Adrenal gland (tissue), 5 donors: ENCODE data around the gene DCHS1.

Experiments
- POLR2A ChIP-seq, 2 donors: fragments of 450-650 bp; IDR thresholded peaks; one replicate each; pipeline ENCODE4 v1.6.1; 2017; ENCODE audit warnings: antibody characterized with exemption in 2 of 2, mild to moderate bottlenecking in 2 of 2, moderate library complexity in 1 of 2
- TF ChIP-seq, protein P1 (sequence below), 6 experiments: fragments of 450-650 bp in 4 of 6; fragments of 200-600 bp in 2 of 6; sonication (generic) in 1 of 6; IDR thresholded peaks; 1 replicate in 5 of 6; 2 replicates in 1 of 6; pipeline versions ENCODE4 v1.5.1 to v1.8.0; 2016 to 2021; ENCODE audit warnings: antibody characterized with exemption in 6 of 6, mild to moderate bottlenecking in 2 of 6, moderate library complexity in 1 of 6
- donor health status: DM: no; HTN: no; CAD: no.

DNA sequence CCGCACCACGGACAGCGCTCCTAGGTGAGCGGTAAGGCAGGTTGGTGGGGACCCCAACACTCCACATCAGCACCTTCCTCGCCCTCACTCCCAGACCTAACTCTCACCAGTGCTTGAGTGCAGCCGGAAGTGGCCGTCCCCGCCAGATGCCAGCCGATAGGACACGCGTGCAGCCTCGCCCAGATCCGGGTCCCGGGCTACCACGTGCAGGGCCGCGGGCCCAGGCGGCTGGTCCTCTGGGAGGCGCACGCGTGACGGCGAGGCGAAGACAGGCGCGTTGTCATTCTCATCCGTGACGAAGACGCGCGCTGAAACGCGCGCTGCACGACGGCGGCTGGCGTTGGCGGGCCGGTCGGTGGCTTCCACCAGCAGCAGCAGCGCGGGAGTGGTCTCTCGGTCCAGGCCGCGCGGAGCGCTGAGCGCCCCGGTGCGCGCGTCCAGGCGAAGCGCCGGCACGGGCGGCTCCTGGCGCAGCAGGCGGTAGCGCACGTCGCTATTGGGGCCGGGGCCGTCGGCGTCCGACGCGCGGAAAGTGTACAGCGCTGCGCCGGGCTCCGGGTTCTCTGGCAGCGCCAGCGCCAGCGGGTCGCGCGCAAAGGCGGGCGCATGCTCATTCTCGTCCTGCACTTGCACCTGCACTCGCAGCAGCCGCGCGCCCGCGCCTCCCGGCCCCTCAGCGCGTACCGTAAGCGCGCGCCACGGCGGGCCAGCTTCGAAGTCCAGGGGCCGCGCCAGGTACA lies 25.5 kb downstream of the DCHS1 start:
- TF ChIP-seq, protein P1, sequence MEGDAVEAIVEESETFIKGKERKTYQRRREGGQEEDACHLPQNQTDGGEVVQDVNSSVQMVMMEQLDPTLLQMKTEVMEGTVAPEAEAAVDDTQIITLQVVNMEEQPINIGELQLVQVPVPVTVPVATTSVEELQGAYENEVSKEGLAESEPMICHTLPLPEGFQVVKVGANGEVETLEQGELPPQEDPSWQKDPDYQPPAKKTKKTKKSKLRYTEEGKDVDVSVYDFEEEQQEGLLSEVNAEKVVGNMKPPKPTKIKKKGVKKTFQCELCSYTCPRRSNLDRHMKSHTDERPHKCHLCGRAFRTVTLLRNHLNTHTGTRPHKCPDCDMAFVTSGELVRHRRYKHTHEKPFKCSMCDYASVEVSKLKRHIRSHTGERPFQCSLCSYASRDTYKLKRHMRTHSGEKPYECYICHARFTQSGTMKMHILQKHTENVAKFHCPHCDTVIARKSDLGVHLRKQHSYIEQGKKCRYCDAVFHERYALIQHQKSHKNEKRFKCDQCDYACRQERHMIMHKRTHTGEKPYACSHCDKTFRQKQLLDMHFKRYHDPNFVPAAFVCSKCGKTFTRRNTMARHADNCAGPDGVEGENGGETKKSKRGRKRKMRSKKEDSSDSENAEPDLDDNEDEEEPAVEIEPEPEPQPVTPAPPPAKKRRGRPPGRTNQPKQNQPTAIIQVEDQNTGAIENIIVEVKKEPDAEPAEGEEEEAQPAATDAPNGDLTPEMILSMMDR (IDR thresholded peaks at IDR 0.05) = no peak
- TF ChIP-seq POLR2A (IDR thresholded peaks at IDR 0.05) = no peak
